ENCODE results near the gene FOXR1. TPM values are rescaled to one million over a fixed set of nuclear protein-coding genes. Genes with fewer than 3 reads are reported as not detected.

FOXR1 gene
- total and polyA plus RNA-seq, 4 donors: 0.67 to 0.68 TPM; not detected in 2

GRCh38 chr11:119024430-119025098, 53.0 kb downstream of the FOXR1 start:
- Histone ChIP-seq H3K27ac (ENCODE audit: low read depth, low read length) (no peak overlapping the region), H3K27me3 (ENCODE audit: control insufficient read depth, insufficient read depth, low read length) (no peaks in the 10 kb centered on the region), H3K4me3 (ENCODE audit: low read depth, low read length) (no peak overlapping the region), H3K4me1 (ENCODE audit: control insufficient read depth, insufficient read depth, low read length) (peaks cover 22% of the 10 kb centered on the region), H3K36me3 (ENCODE audit: control insufficient read depth, insufficient read depth, low read length) (peaks cover 65% of the 10 kb centered on the region), H3K9me3 (ENCODE audit: control insufficient read depth, insufficient read depth, low read length) (no peaks in the 10 kb centered on the region)
- 83% methylated on average over 15 of the region's 15 CpGs for WGBS (ENCODE audit: insufficient coverage)
- DNase-seq (ENCODE audit: low read depth in 4 of 6, low spot score in 6 of 6): no peak

DNA sequence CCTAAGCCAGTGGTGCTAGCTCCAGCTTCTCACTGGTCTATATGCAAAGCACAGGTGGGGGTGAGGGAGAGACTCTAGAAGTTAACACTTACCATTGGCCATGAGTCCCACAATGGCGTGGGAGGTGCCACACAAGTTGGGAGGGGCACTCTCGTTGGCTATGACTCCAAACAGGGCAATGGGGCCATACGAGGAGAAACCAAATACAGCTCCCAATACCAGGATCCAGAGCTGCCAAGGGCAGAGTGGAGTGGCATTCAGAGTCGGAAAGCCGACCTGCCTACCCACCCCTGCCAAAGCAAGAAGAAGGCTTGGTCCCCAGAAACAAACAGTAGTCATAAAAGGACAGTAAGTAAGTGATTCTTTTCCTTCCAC, 53.5 kb downstream of the FOXR1 start:
- H3K27ac ChIP-seq (ENCODE audit: low read depth, low read length): no peak overlapping the region
- no peaks in the 10 kb centered on the region for H3K27me3 ChIP-seq (ENCODE audit: control insufficient read depth, insufficient read depth, low read length)
- no peak overlapping the region for H3K4me3 ChIP-seq (ENCODE audit: low read depth, low read length)
- DNase-seq (ENCODE audit: low read depth in 4 of 6, low spot score in 6 of 6): no peak
- H3K9me3 ChIP-seq (ENCODE audit: control insufficient read depth, insufficient read depth, low read length): no peaks in the 10 kb centered on the region
- peaks cover 24% of the 10 kb centered on the region for H3K4me1 ChIP-seq (ENCODE audit: control insufficient read depth, insufficient read depth, low read length)
- WGBS (ENCODE audit: insufficient coverage): 51% methylated on average over 3 of the region's 5 CpGs
- peaks cover 65% of the 10 kb centered on the region for H3K36me3 ChIP-seq (ENCODE audit: control insufficient read depth, insufficient read depth, low read length)

DNA sequence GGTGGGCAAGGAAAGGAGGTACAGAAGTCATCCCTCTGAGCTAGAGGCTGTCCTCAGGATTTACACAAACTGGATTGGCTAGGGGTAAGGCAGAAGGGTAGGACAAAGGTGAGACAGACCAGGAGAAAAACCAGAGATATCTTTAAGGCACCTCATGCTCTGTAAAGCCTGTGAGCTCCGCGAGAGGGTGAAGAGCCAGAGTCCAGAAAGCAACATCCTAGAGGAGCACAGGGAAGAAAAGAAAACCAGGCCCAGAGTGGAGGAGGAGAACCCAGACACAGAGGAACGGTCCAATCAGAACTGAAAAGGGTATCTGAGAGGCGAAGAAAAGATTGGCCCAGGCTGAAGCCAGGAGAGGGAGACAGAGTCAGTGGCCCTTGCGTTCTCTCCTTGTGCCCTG, 54.0 kb downstream of the FOXR1 start:
- peaks cover 64% of the 10 kb centered on the region for H3K36me3 ChIP-seq (ENCODE audit: control insufficient read depth, insufficient read depth, low read length)

DNA sequence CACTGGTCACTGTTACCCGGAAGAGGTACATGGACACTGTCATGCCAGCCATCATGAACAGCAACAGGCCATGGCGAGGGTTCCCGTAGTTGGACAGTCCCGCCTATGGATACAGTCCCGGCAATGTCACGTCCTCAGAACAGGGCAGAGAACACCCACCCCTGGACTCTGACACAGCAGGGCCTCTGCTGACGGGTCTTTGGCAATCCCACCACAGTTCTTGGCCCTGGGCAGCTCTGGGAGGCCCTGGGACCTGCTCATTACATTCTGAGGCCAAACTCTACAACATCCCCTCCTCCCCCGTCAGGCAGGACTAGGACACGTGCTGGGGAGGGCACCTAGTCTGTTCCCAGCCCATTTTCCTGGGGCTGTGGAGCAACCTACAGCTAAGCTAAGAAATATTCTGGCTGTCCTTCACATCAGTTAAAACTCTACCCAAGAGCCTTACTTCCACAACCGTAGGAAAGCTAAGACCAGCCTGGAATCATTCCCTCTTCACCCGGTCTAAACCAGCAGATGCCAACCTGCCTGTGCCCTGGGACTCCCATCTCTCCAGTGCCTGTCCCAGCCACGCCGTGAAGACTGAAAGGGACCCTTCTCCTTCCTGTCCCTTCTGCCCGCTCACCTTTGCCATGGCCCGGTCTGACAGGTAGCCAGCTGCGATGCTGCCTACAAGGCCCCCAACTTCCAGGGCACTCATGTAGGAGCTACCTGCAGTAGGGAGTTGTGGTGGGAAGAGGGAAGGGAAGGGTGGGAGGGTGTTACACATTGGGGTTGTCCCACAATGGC, 54.6 kb downstream of the FOXR1 start:
- Histone ChIP-seq H3K4me3 (ENCODE audit: low read depth, low read length) (no peak overlapping the region), H3K4me1 (ENCODE audit: control insufficient read depth, insufficient read depth, low read length) (peaks cover 26% of the 10 kb centered on the region), H3K27me3 (ENCODE audit: control insufficient read depth, insufficient read depth, low read length) (no peaks in the 10 kb centered on the region), H3K9me3 (ENCODE audit: control insufficient read depth, insufficient read depth, low read length) (no peaks in the 10 kb centered on the region), H3K36me3 (ENCODE audit: control insufficient read depth, insufficient read depth, low read length) (peaks cover 60% of the 10 kb centered on the region), H3K27ac (ENCODE audit: low read depth, low read length) (no peak overlapping the region)
- WGBS (ENCODE audit: insufficient coverage): 89% methylated on average over 15 of the region's 16 CpGs
- DNase-seq (ENCODE audit: low read depth in 4 of 6, low spot score in 6 of 6): no peak

More for the DNA sequence above, 54.0 kb downstream of the FOXR1 start:
- no peaks in the 10 kb centered on the region for H3K9me3 ChIP-seq (ENCODE audit: control insufficient read depth, insufficient read depth, low read length)
- 85% methylated on average over 5 of the region's 5 CpGs for WGBS (ENCODE audit: insufficient coverage)
- no peak for DNase-seq (ENCODE audit: low read depth in 4 of 6, low spot score in 6 of 6)
- no peak overlapping the region for H3K27ac ChIP-seq (ENCODE audit: low read depth, low read length)
- peaks cover 25% of the 10 kb centered on the region for H3K4me1 ChIP-seq (ENCODE audit: control insufficient read depth, insufficient read depth, low read length)
- H3K4me3 ChIP-seq (ENCODE audit: low read depth, low read length): no peak overlapping the region
- H3K27me3 ChIP-seq (ENCODE audit: control insufficient read depth, insufficient read depth, low read length): no peaks in the 10 kb centered on the region

- no peaks in the 10 kb centered on the region for H3K27me3 ChIP-seq (ENCODE audit: control insufficient read depth, insufficient read depth, low read length)
- H3K4me1 ChIP-seq (ENCODE audit: control insufficient read depth, insufficient read depth, low read length): peaks cover 29% of the 10 kb centered on the region
- no peaks in the 10 kb centered on the region for H3K9me3 ChIP-seq (ENCODE audit: control insufficient read depth, insufficient read depth, low read length)
- peaks cover 56% of the 10 kb centered on the region for H3K36me3 ChIP-seq (ENCODE audit: control insufficient read depth, insufficient read depth, low read length)
- no CpG with 5 or more reads among the region's 2 CpGs for WGBS (ENCODE audit: insufficient coverage)
- DNase-seq (ENCODE audit: low read depth in 4 of 6, low spot score in 6 of 6): no peak
- H3K4me3 ChIP-seq (ENCODE audit: low read depth, low read length): no peak overlapping the region
- no peak overlapping the region for H3K27ac ChIP-seq (ENCODE audit: low read depth, low read length)
Observed at GRCh38 chr11:119026970-119027369, 55.4 kb downstream of the FOXR1 start.

GRCh38 chr11:119027561-119028345, 56.2 kb downstream of the FOXR1 start:
- no peaks in the 10 kb centered on the region for H3K27me3 ChIP-seq (ENCODE audit: control insufficient read depth, insufficient read depth, low read length)
- no peak for DNase-seq (ENCODE audit: low read depth in 4 of 6, low spot score in 6 of 6)
- H3K36me3 ChIP-seq (ENCODE audit: control insufficient read depth, insufficient read depth, low read length): peaks cover 49% of the 10 kb centered on the region
- no peak overlapping the region for H3K27ac ChIP-seq (ENCODE audit: low read depth, low read length)
- H3K9me3 ChIP-seq (ENCODE audit: control insufficient read depth, insufficient read depth, low read length): no peaks in the 10 kb centered on the region
- WGBS (ENCODE audit: insufficient coverage): 96% methylated on average over 6 of the region's 9 CpGs
- peaks cover 29% of the 10 kb centered on the region for H3K4me1 ChIP-seq (ENCODE audit: control insufficient read depth, insufficient read depth, low read length)
- H3K4me3 ChIP-seq (ENCODE audit: low read depth, low read length): no peak overlapping the region

- no peak overlapping the region for H3K27ac ChIP-seq (ENCODE audit: low read depth, low read length)
- H3K27me3 ChIP-seq (ENCODE audit: control insufficient read depth, insufficient read depth, low read length): no peaks in the 10 kb centered on the region
- DNase-seq (ENCODE audit: low read depth in 4 of 6, low spot score in 6 of 6): no peak
- H3K36me3 ChIP-seq (ENCODE audit: control insufficient read depth, insufficient read depth, low read length): peaks cover 44% of the 10 kb centered on the region
- H3K4me3 ChIP-seq (ENCODE audit: low read depth, low read length): no peak overlapping the region
- H3K4me1 ChIP-seq (ENCODE audit: control insufficient read depth, insufficient read depth, low read length): peaks cover 29% of the 10 kb centered on the region
- H3K9me3 ChIP-seq (ENCODE audit: control insufficient read depth, insufficient read depth, low read length): no peaks in the 10 kb centered on the region
- 81% methylated on average over 8 of the region's 9 CpGs for WGBS (ENCODE audit: insufficient coverage)
Observed at GRCh38 chr11:119028346-119029068, 56.9 kb downstream of the FOXR1 start.

DNA sequence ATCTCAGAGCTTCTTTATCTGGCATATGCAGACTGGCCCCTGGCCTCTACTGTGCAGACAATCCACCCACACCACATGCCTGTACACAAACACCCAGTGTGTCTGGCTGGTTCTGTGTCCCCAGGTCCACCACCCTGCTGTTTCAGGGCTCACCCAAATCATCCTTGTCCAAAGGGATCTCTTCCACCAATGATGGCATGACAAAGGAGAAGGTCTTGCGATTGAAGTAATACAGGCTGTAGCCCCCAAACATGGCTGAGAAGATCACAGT, 57.4 kb downstream of the FOXR1 start:
- WGBS (ENCODE audit: insufficient coverage): 56% methylated on average over 1 of the region's 1 CpG

DNA sequence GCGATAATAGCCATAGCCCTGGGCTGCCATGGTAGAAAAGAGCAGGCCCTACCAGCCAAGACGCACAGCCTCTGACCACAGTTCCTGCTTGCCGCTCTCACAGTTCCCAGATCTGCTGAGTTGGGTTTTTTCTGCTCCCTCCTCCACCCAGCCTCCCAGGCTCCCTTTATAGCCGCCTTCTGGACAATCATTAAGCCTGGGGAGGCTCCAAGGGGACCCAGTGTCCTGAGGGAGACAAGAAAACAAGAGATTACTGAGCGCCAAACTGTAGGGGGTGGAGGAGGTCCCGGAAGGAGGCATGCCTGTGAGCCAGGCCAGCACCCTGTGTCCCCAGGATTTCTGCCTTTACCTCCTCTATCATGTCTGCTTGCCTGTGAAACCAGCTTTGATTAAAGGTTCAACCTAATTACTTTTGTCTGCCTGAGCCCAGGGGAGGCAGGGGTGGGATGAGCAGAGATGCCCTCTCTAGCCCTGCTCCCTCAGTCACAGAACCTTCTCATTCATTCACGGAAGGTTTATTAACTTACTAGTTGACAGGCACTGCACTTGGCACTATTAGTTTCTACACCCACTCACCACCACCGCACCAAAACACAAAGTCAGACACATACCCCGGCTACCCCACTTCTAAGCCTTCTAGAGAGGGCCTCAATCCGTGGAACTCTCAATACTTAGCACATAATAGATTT, 57.9 kb downstream of the FOXR1 start:
- Histone ChIP-seq H3K27ac (ENCODE audit: low read depth, low read length) (peak overlapping the region; percentile 25), H3K36me3 (ENCODE audit: control insufficient read depth, insufficient read depth, low read length) (peaks cover 41% of the 10 kb centered on the region), H3K27me3 (ENCODE audit: control insufficient read depth, insufficient read depth, low read length) (no peaks in the 10 kb centered on the region), H3K9me3 (ENCODE audit: control insufficient read depth, insufficient read depth, low read length) (no peaks in the 10 kb centered on the region), H3K4me1 (ENCODE audit: control insufficient read depth, insufficient read depth, low read length) (peaks cover 29% of the 10 kb centered on the region), H3K4me3 (ENCODE audit: low read depth, low read length) (peak overlapping the region; percentile 87)
- DNase-seq (ENCODE audit: low read depth in 4 of 6, low spot score in 6 of 6): peak in 2 of 6 donors; percentile 22 to 27
- 36% methylated on average over 9 of the region's 10 CpGs for WGBS (ENCODE audit: insufficient coverage)

More for the DNA sequence above, 57.4 kb downstream of the FOXR1 start:
- DNase-seq (ENCODE audit: low read depth in 4 of 6, low spot score in 6 of 6): no peak
- H3K27ac ChIP-seq (ENCODE audit: low read depth, low read length): peak overlapping the region; percentile 25
- H3K27me3 ChIP-seq (ENCODE audit: control insufficient read depth, insufficient read depth, low read length): no peaks in the 10 kb centered on the region
- H3K36me3 ChIP-seq (ENCODE audit: control insufficient read depth, insufficient read depth, low read length): peaks cover 44% of the 10 kb centered on the region
- H3K4me3 ChIP-seq (ENCODE audit: low read depth, low read length): peak overlapping the region; percentile 9
- peaks cover 29% of the 10 kb centered on the region for H3K4me1 ChIP-seq (ENCODE audit: control insufficient read depth, insufficient read depth, low read length)
- H3K9me3 ChIP-seq (ENCODE audit: control insufficient read depth, insufficient read depth, low read length): no peaks in the 10 kb centered on the region
